ENCODE measurements around the gene MBOAT1. TPM values are rescaled to one million over a fixed set of nuclear protein-coding genes. Genes with fewer than 3 reads are reported as not detected.

The MBOAT1 gene
- total and polyA plus RNA-seq, 2 of the 13 experiments (the other 11 are each of a cell fraction or from before 2014, with no cell fraction given): not detected

- POLR2A ChIA-PET: no interaction called here
- Histone ChIP-seq H2AFZ (ENCODE audit: low read length) (no peak overlapping the region), H3K36me3 (replicated peaks in 1 of 2; ENCODE audit: control insufficient read depth in 1 of 2, insufficient read depth in 2 of 2, low read length in 2 of 2) (no peaks in the 10 kb centered on the region), H3K9me3 (ENCODE audit: low read length) (no peaks in the 10 kb centered on the region), H3K9ac (ENCODE audit: insufficient read depth, low read depth, low read length) (no peak overlapping the region), H3K4me3 (replicated peaks in 1 of 3; ENCODE audit: insufficient read depth in 1 of 3, low read depth in 2 of 3, low read length in 3 of 3) (no peak overlapping the region), H4K20me1 (ENCODE audit: insufficient read depth, low read length) (no peaks in the 10 kb centered on the region), H3K4me2 (ENCODE audit: low read depth, low read length) (no peak overlapping the region), H3K27me3 (ENCODE audit: control insufficient read depth in 1 of 2, insufficient read depth in 2 of 2, low read length in 2 of 2) (no peaks in the 10 kb centered on the region), H3K4me1 (ENCODE audit: insufficient read depth, low read length) (peaks cover 20% of the 10 kb centered on the region), H3K27ac (ENCODE audit: extremely low read length, insufficient read depth, low read length) (no peak overlapping the region), H3K79me2 (ENCODE audit: insufficient read depth, low read length) (no peaks in the 10 kb centered on the region)
- no peak for FAIRE-seq
- in situ Hi-C loops (cut with HindIII; ENCODE audit: extremely low pct_ligation_motif_present, low pct_unique_long_range_greater_than_20kb) (no loop called here), intact Hi-C loops (cut with micrococcal nuclease; ENCODE audit: unreplicated experiment) (no loop called here)
- TF ChIP-seq ATF7 (IDR thresholded peaks at IDR 0.05) (peak; percentile 83), ATF7 (CRISPR knock-in tag; IDR thresholded peaks at IDR 0.05) (no peak), ATF6 (CRISPR knock-in tag; conservative IDR thresholded peaks at IDR 0.05) (no peak), FOXJ3 (CRISPR knock-in tag; IDR thresholded peaks at IDR 0.05; ENCODE audit: borderline replicate concordance) (no peak), GMEB2 (CRISPR knock-in tag; IDR thresholded peaks at IDR 0.05; ENCODE audit: low read depth) (no peak), ZNF780A (CRISPR knock-in tag; IDR thresholded peaks at IDR 0.05) (no peak)
- no peak for DNase-seq (ENCODE audit: low spot score)
- no TSS peak for BruUV-seq (replicated peaks)
- ATAC-seq: no peak
- CTCF ChIA-PET (ENCODE audit: low intra/inter-chr PET ratio, low total read pairs): no interaction called here
- 32% methylated on average over 1 of the region's 1 CpG for WGBS (ENCODE audit: low lambda C conversion rate)
Observed at GRCh38 chr6:20243288-20243687, 31.0 kb upstream of the MBOAT1 start.

Measured in HepG2 (cell line).